Spleen (tissue), 11 donors: ENCODE measurements around the gene SCFD2. TPM values are rescaled to one million over a fixed set of nuclear protein-coding genes. Genes with fewer than 3 reads are reported as not detected.

ENCODE experiments used
- DNase-seq: peaks from one replicate; pipeline ENCODE4 v3.0.0-alpha.2; 2020
- H3K27ac ChIP-seq, 8 donors: fragments of 200-600 bp; sonication (generic) in 7 of 8; 1 replicate in 4 of 8; 2 replicates in 4 of 8; pipeline versions ENCODE4 v1.5.0 to v1.8.0; 2016 to 2021; ENCODE audit warnings: inconsistent platforms in 4 of 8, mild to moderate bottlenecking in 4 of 8, moderate library complexity in 1 of 8
- H3K27me3 ChIP-seq, 7 donors: fragments of 200-600 bp; sonication (generic) in 6 of 7; replicated peaks in 1 of 7; 1 replicate in 4 of 7; 2 replicates in 3 of 7; pipeline versions ENCODE4 v1.5.0 to v1.8.0; 2016 to 2021; ENCODE audit warnings: inconsistent platforms in 3 of 7, mild to moderate bottlenecking in 1 of 7
- H3K36me3 ChIP-seq, 6 donors: fragments of 200-600 bp; sonication (generic) in 5 of 6; 1 replicate in 4 of 6; 2 replicates in 2 of 6; pipeline versions ENCODE4 v1.5.0 to v1.8.0; 2016 to 2021; ENCODE audit warnings: inconsistent platforms in 2 of 6
- H3K4me1 ChIP-seq, 6 donors: fragments of 200-600 bp; sonication (generic) in 5 of 6; 1 replicate in 3 of 6; 2 replicates in 3 of 6; pipeline versions ENCODE4 v1.5.0 to v1.8.0; 2016 to 2021; ENCODE audit warnings: inconsistent platforms in 3 of 6
- H3K4me3 ChIP-seq, 8 donors: fragments of 200-600 bp; sonication (generic) in 7 of 8; 1 replicate in 4 of 8; 2 replicates in 4 of 8; pipeline versions ENCODE4 v1.5.0 to v1.8.0; 2016 to 2021; ENCODE audit warnings: inconsistent platforms in 4 of 8, mild to moderate bottlenecking in 4 of 8, moderate library complexity in 2 of 8
- H3K9me3 ChIP-seq, 8 donors: fragments of 200-600 bp; sonication (generic) in 7 of 8; 1 replicate in 4 of 8; 2 replicates in 4 of 8; pipeline versions ENCODE4 v1.5.0 to v1.8.0; 2016 to 2021; ENCODE audit warnings: inconsistent platforms in 4 of 8
- POLR2A ChIP-seq, 3 donors: fragments of 450-650 bp; IDR thresholded peaks; one replicate each; pipeline ENCODE4 v1.5.1; 2017; ENCODE audit warnings: antibody characterized with exemption in 3 of 3, mild to moderate bottlenecking in 1 of 3
- POLR2AphosphoS5 ChIP-seq, 3 donors: sonication (generic); formaldehyde crosslinking; IDR thresholded peaks; one replicate each; pipeline ENCODE4 v1.5.1; 2017; ENCODE audit warnings: antibody characterized with exemption in 3 of 3
- WGBS, 5 donors: extraction: QIAGEN DNeasy Blood & Tissue Kit in 3 of 5; methylation state at CpG; one replicate each; pipeline versions ENCODE4 v1.1.5 to v1.1.7; 2013 to 2018; 5-methylcytosine and 5-hydroxymethylcytosine counted together
- intact Hi-C: fragments of 100-400 bp; cut with DNase I; formaldehyde crosslinking; loops from one replicate; pipeline ENCODE4 v1.15.0; 2023; ENCODE audit warnings: low total_unique reads
- polyA plus RNA-seq, 3 donors: library from polyadenylated mRNA; stranded (reverse); fragments of 200-250 nt; gene quantifications; one replicate each; pipeline ENCODE4 v1.2.1, GENCODE V29; 2013
- total RNA-seq, 7 donors: library from RNA; depleted of rRNA in 3 of 7; stranded (reverse); fragments of >200 nt in 3 of 7; fragmentation: NEBNext Ultra II Directional in 4 of 7; extraction: Animal tissue kit (Norgen Biotek cat#: 25700) in 4 of 7; gene quantifications; one replicate each; pipeline versions ENCODE4 v1.1.0 to v1.2.1, GENCODE V29; 2016 to 2021
- TF ChIP-seq, protein P1 (sequence below), 11 experiments: fragments of 200-600 bp in 7 of 11; fragments of 450-650 bp in 4 of 11; sonication (generic) in 4 of 11; IDR thresholded peaks in 8 of 11; conservative IDR thresholded peaks in 3 of 11; 1 replicate in 7 of 11; 2 replicates in 4 of 11; pipeline versions ENCODE4 v1.4.0 to v1.8.0; 2016 to 2021; ENCODE audit warnings: antibody characterized with exemption in 11 of 11, inconsistent platforms in 4 of 11, mild to moderate bottlenecking in 1 of 11
- donor health status: healthy with polysubstance abuse.
- donor health status: DM: no; HTN: no; CAD: no; lungs with moderate emphysema.
- donor health status: DM: no; HTN: no; CAD: no.
- donor health status: Bipolar disorder and iron deficiency.
- donor health status: healthy.
- donor health status: DM: no; HTN: no; CAD: no.
- donor health status: DM: yes; HTN: yes; CAD: no.

Gene SCFD2
- total and polyA plus RNA-seq, 10 donors = 3.6 to 42.1 (median 21.1) TPM

DNA sequence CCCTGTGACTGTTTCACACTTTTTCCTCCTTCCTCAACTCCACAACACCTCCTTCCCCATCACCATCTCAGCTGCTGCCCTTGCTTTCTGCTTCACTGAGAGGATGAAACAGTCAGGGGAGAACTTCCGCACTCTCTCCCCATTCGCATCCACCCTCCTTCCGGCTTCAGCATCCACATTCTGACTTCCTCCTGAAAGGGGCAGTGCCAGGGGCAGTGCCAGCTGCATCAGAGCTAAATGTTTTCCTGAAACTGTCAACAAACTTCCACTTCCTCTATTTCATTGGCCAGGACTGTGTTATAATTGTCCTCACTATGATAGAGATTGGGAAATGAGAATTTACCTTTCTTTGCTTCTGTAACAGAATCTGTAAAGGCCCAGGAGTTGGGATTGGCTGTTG is 521.9 kb downstream of the SCFD2 start:
- intact Hi-C loops = no loop called here
- no peaks in the 10 kb centered on the region for H3K9me3 ChIP-seq
- no peaks in the 10 kb centered on the region for H3K36me3 ChIP-seq
- DNase-seq = no peak
- peak in 2 of 3 donors; percentile 19 to 30 for TF ChIP-seq POLR2AphosphoS5 (IDR thresholded peaks at IDR 0.05)
- TF ChIP-seq, protein P1, sequence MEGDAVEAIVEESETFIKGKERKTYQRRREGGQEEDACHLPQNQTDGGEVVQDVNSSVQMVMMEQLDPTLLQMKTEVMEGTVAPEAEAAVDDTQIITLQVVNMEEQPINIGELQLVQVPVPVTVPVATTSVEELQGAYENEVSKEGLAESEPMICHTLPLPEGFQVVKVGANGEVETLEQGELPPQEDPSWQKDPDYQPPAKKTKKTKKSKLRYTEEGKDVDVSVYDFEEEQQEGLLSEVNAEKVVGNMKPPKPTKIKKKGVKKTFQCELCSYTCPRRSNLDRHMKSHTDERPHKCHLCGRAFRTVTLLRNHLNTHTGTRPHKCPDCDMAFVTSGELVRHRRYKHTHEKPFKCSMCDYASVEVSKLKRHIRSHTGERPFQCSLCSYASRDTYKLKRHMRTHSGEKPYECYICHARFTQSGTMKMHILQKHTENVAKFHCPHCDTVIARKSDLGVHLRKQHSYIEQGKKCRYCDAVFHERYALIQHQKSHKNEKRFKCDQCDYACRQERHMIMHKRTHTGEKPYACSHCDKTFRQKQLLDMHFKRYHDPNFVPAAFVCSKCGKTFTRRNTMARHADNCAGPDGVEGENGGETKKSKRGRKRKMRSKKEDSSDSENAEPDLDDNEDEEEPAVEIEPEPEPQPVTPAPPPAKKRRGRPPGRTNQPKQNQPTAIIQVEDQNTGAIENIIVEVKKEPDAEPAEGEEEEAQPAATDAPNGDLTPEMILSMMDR (IDR thresholded peaks at IDR 0.05 in 8 of 11, conservative IDR thresholded peaks at IDR 0.05 in 3 of 11) = no peak
- peak overlapping the region in 3 of 8 donors; percentile 19 to 58 (median 53) for H3K27ac ChIP-seq
- H3K27me3 ChIP-seq = no peaks in the 10 kb centered on the region
- no peak overlapping the region for H3K4me3 ChIP-seq
- H3K4me1 ChIP-seq = peaks cover 0 to 15% (median 3%) of the 10 kb centered on the region in 6 donors
- WGBS, 5 donors = 19 to 31% (median 28%) methylated on average over 3 of the region's 3 CpGs

DNA sequence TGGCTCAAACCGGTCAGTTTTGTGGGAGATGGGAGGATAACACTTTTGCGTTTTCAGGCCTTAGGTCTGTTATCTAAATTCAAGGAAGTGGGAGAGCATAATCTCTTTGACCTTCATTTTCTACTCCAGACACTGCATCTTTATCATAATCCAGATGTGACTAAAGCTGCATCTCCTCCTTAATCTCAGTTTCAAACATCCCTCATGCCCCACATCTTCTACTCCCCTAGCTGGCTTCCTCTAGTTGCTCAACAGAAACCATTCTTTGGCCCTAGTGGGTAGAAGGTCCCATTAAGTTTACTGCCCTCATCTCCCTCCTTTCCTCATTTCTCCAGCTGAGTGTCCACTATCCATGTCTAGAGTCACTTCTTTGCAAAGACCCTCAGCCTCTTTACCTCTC is 522.5 kb downstream of the SCFD2 start:
- no peak for DNase-seq
- Histone ChIP-seq H3K4me3 (no peak overlapping the region), H3K27ac (peak overlapping the region in 4 of 8 donors; percentile 19 to 58 (median 48)), H3K36me3 (no peaks in the 10 kb centered on the region), H3K4me1 (peaks cover 0 to 15% (median 3%) of the 10 kb centered on the region in 6 donors), H3K27me3 (no peaks in the 10 kb centered on the region), H3K9me3 (no peaks in the 10 kb centered on the region)
- TF ChIP-seq, protein P1 (IDR thresholded peaks at IDR 0.05 in 8 of 11, conservative IDR thresholded peaks at IDR 0.05 in 3 of 11) = no peak
- intact Hi-C loops = no loop called here
- 64 to 83% (median 74%) methylated on average over 2 of the region's 2 CpGs for WGBS, 5 donors

DNA sequence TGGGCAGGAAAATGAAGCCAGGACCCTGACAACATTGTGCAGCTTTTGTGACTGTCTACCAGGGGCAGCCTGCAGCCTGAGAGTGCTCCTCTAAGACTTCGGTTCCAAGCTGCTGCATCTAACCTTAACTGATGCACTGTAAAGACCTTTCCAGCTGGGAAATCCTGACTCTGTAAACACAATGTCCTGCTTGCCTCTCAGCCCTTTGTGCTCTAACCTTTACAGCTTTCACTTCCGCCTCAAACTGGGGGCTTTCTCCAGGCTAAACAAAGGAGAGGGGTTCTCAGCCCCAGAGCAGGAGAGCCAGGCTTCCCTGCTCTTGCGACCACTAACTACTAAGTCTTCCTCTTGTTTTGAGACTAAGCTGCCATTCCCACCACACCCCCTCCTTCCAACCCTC is 523.1 kb downstream of the SCFD2 start:
- H3K4me3 ChIP-seq = no peak overlapping the region
- no peaks in the 10 kb centered on the region for H3K27me3 ChIP-seq
- peak overlapping the region in 4 of 8 donors; percentile 19 to 58 (median 48) for H3K27ac ChIP-seq
- WGBS, 5 donors = 65 to 87% (median 84%) methylated on average over 3 of the region's 3 CpGs
- no peak for DNase-seq
- intact Hi-C loops = no loop called here
- H3K36me3 ChIP-seq = no peaks in the 10 kb centered on the region
- H3K9me3 ChIP-seq = no peaks in the 10 kb centered on the region
- no peak for TF ChIP-seq POLR2AphosphoS5 (IDR thresholded peaks at IDR 0.05)
- TF ChIP-seq POLR2A (IDR thresholded peaks at IDR 0.05) = no peak
- TF ChIP-seq, protein P1 (IDR thresholded peaks at IDR 0.05 in 8 of 11, conservative IDR thresholded peaks at IDR 0.05 in 3 of 11) = no peak
- peaks cover 0 to 15% (median 3%) of the 10 kb centered on the region in 6 donors for H3K4me1 ChIP-seq

DNA sequence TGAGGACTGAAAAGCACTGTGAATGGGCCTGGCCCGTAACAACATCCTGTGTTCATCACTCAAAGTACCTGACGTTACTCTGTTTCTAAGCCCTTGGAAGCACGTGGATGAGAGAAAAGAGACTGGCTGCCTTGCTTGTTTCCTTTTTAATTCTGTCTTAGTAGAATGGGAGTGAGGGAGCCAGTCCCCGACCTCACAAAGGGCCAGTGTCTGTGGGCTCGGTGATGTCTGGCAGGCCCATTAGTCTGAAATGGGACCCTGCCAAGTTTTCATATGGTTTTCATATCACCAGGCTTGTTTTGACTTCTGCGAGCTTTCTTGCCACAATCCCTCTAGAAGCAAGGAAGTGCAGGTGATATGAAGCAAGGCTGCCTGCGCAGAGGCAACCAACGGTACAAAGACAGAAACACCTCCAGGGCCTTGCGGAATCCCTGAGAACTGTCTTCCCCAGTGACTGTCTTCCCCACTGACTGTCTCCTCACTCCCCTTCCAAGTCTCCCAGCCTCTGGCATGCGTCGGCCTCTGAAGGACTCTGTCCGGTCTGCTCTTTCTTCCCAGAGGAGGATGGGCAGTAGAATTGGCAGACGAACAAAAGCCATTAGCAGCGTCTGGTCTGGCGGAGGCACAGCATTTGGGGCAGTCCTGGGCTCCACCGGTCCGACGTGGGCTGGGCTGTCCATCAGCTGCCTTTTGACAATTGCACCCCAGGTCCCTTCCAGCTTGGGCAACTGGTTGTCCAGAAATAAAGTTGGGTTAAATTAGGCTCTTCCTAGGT is 524.0 kb downstream of the SCFD2 start:
- 77 to 85% (median 79%) methylated on average over 18 of the region's 18 CpGs for WGBS, 5 donors
- intact Hi-C loops = no loop called here
- no peak for TF ChIP-seq POLR2A (IDR thresholded peaks at IDR 0.05)
- peak in 2 of 3 donors; percentile 14 to 20 for TF ChIP-seq POLR2AphosphoS5 (IDR thresholded peaks at IDR 0.05)

More for the DNA sequence above, 524.0 kb downstream of the SCFD2 start:
- no peak overlapping the region for H3K4me3 ChIP-seq
- no peaks in the 10 kb centered on the region for H3K27me3 ChIP-seq
- no peaks in the 10 kb centered on the region for H3K9me3 ChIP-seq
- peak overlapping the region in 5 of 8 donors; percentile 26 to 58 (median 47) for H3K27ac ChIP-seq
- peaks cover 0 to 15% (median 3%) of the 10 kb centered on the region in 6 donors for H3K4me1 ChIP-seq
- no peaks in the 10 kb centered on the region for H3K36me3 ChIP-seq
- no peak for DNase-seq
